H1 (cell line): ENCODE measurements around the gene SMARCD1. TPM values are rescaled to one million over a fixed set of nuclear protein-coding genes. Genes with fewer than 3 reads are reported as not detected.
A peak's percentile ranks its signal among the peaks of the same experiment; 100 is the strongest.

Experiments
- CHD2 ChIP-seq: IDR thresholded peaks from 2 replicates; pipeline ENCODE4 v1.6.1; 2012; ENCODE audit warnings: low read length, improper control_type of control experiment
- EP300 ChIP-seq, 2 experiments: IDR thresholded peaks; 1 replicate in 1 of 2; 2 replicates in 1 of 2; pipeline ENCODE4 v1.6.1; 2011 to 2012; ENCODE audit warnings: low read depth in 2 of 2, low read length in 2 of 2, mild to moderate bottlenecking in 2 of 2, borderline replicate concordance in 1 of 2, inconsistent platforms in 1 of 2, moderate library complexity in 1 of 2
- PHF8 ChIP-seq: fragments of 200-600 bp; sonication (generic); conservative IDR thresholded peaks from 2 replicates; pipeline ENCODE4 v1.7.1; 2012; ENCODE audit warnings: low read depth, mild to moderate bottlenecking, inconsistent platforms, low read length, moderate library complexity
- RAD21 ChIP-seq, 2 experiments: IDR thresholded peaks in 1 of 2; conservative IDR thresholded peaks in 1 of 2; 2 replicates each; pipeline ENCODE4 v1.6.1; 2011; ENCODE audit warnings: low read depth in 2 of 2, low read length in 2 of 2, improper control_type of control experiment in 1 of 2, inconsistent platforms in 1 of 2, mild to moderate bottlenecking in 1 of 2, moderate library complexity in 1 of 2
- RBBP5 ChIP-seq: IDR thresholded peaks from 2 replicates; pipeline ENCODE4 v1.7.1; 2012; ENCODE audit warnings: low read depth, mild to moderate bottlenecking, inconsistent platforms, low read length, moderate library complexity, borderline replicate concordance
- SP2 ChIP-seq: IDR thresholded peaks from 2 replicates; pipeline ENCODE4 v1.6.1; 2012; ENCODE audit warnings: mild to moderate bottlenecking, low read length, inconsistent platforms
- YY1 ChIP-seq: IDR thresholded peaks from 2 replicates; pipeline ENCODE4 v1.6.1; 2011; ENCODE audit warnings: low read depth, mild to moderate bottlenecking, low read length
- ZNF274 ChIP-seq: IDR thresholded peaks from 2 replicates; pipeline ENCODE4 v1.7.0; 2012; ENCODE audit warnings: low read length, borderline replicate concordance; ENCODE audit errors: extremely low read depth
- polyA plus RNA-seq, 7 experiments: library from polyadenylated mRNA; depleted of rRNA in 3 of 7; stranded (reverse) in 5 of 7; unstranded in 2 of 7; fragments of >200 nt in 5 of 7; fragments of 200-250 nt in 2 of 7; gene quantifications; 1 replicate in 5 of 7; 2 replicates in 1 of 7; 4 replicates in 1 of 7; pipeline versions ENCODE4 v1.2.1 to v1.2.3, GENCODE V29; 2011 to 2013; ENCODE audit warnings: missing spikeins in 2 of 7, mixed read lengths in 2 of 7
- total RNA-seq: library from RNA; stranded (reverse); fragmentation: NEBNext Ultra II Directional; extraction: Animal tissue kit (Norgen Biotek cat#: 25700); gene quantifications from 2 replicates; pipeline ENCODE4 v1.2.1, GENCODE V29; 2021
- TF ChIP-seq, protein P1 (sequence below): fragments of 300-600 bp; sonication (generic); IDR thresholded peaks from 2 replicates; pipeline ENCODE4 v1.7.1; 2012; ENCODE audit warnings: low read length, moderate library complexity, mild to moderate bottlenecking, inconsistent platforms; ENCODE audit not compliant: insufficient replicate concordance

SMARCD1 gene
- total and polyA plus RNA-seq, 2 of the 8 experiments (the other 6 are each of a cell fraction or from before 2014, with no cell fraction given) = 128 to 130 TPM

DNA sequence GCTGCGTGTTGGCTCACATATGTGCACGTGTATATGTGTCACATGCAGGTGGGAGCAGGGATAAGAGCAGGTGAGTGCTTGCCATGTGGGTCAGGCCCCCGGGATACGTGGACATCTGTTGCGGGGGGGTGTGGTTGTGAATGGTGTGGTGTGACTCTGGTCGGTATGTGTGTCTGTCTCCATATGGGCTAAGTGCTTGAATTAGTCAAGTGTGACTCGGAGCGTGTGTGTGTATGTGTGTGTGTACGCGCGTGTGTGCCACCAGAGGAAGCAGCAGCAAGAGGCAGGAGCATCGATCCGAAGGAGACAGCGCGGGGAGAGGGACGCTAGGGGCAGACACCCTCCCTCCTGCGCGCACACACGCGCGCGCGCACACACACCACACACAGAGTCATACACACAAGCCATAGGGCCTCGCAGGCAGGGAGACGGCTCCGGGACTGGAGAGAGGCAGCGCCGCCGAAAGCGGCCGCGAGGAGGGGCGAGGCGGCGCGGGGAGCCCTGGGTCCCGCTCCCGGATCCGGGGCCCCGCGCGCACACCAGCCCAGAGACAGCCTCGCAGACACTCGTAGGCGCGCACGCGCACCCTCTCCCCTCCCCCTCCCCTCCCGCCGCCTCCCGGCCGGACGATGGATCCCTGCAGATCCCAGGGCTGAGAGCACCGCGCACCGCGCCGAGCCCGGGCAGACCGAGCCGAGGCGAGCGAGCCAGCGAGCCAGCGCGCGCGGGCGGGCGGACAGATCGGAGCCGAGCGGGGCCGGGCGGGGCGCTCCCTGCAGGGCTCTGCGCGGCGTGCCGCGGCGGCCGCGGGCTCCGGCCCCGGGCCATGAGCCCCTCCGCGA, 27.9 kb upstream of the SMARCD1 start, which contains the start of gene ASIC1 (continued):
- TF ChIP-seq, protein P1, sequence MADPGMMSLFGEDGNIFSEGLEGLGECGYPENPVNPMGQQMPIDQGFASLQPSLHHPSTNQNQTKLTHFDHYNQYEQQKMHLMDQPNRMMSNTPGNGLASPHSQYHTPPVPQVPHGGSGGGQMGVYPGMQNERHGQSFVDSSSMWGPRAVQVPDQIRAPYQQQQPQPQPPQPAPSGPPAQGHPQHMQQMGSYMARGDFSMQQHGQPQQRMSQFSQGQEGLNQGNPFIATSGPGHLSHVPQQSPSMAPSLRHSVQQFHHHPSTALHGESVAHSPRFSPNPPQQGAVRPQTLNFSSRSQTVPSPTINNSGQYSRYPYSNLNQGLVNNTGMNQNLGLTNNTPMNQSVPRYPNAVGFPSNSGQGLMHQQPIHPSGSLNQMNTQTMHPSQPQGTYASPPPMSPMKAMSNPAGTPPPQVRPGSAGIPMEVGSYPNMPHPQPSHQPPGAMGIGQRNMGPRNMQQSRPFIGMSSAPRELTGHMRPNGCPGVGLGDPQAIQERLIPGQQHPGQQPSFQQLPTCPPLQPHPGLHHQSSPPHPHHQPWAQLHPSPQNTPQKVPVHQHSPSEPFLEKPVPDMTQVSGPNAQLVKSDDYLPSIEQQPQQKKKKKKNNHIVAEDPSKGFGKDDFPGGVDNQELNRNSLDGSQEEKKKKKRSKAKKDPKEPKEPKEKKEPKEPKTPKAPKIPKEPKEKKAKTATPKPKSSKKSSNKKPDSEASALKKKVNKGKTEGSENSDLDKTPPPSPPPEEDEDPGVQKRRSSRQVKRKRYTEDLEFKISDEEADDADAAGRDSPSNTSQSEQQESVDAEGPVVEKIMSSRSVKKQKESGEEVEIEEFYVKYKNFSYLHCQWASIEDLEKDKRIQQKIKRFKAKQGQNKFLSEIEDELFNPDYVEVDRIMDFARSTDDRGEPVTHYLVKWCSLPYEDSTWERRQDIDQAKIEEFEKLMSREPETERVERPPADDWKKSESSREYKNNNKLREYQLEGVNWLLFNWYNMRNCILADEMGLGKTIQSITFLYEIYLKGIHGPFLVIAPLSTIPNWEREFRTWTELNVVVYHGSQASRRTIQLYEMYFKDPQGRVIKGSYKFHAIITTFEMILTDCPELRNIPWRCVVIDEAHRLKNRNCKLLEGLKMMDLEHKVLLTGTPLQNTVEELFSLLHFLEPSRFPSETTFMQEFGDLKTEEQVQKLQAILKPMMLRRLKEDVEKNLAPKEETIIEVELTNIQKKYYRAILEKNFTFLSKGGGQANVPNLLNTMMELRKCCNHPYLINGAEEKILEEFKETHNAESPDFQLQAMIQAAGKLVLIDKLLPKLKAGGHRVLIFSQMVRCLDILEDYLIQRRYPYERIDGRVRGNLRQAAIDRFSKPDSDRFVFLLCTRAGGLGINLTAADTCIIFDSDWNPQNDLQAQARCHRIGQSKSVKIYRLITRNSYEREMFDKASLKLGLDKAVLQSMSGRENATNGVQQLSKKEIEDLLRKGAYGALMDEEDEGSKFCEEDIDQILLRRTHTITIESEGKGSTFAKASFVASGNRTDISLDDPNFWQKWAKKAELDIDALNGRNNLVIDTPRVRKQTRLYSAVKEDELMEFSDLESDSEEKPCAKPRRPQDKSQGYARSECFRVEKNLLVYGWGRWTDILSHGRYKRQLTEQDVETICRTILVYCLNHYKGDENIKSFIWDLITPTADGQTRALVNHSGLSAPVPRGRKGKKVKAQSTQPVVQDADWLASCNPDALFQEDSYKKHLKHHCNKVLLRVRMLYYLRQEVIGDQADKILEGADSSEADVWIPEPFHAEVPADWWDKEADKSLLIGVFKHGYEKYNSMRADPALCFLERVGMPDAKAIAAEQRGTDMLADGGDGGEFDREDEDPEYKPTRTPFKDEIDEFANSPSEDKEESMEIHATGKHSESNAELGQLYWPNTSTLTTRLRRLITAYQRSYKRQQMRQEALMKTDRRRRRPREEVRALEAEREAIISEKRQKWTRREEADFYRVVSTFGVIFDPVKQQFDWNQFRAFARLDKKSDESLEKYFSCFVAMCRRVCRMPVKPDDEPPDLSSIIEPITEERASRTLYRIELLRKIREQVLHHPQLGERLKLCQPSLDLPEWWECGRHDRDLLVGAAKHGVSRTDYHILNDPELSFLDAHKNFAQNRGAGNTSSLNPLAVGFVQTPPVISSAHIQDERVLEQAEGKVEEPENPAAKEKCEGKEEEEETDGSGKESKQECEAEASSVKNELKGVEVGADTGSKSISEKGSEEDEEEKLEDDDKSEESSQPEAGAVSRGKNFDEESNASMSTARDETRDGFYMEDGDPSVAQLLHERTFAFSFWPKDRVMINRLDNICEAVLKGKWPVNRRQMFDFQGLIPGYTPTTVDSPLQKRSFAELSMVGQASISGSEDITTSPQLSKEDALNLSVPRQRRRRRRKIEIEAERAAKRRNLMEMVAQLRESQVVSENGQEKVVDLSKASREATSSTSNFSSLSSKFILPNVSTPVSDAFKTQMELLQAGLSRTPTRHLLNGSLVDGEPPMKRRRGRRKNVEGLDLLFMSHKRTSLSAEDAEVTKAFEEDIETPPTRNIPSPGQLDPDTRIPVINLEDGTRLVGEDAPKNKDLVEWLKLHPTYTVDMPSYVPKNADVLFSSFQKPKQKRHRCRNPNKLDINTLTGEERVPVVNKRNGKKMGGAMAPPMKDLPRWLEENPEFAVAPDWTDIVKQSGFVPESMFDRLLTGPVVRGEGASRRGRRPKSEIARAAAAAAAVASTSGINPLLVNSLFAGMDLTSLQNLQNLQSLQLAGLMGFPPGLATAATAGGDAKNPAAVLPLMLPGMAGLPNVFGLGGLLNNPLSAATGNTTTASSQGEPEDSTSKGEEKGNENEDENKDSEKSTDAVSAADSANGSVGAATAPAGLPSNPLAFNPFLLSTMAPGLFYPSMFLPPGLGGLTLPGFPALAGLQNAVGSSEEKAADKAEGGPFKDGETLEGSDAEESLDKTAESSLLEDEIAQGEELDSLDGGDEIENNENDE = no peak
- TF ChIP-seq PHF8 = 0 out of 2 replicates have a peak, but pooled peaks have one; percentile 35
- TF ChIP-seq ZNF274 = no peak
- TF ChIP-seq EP300 (IDR thresholded peaks at IDR 0.05; ENCODE audit: borderline replicate concordance in 1 of 2, low read depth in 2 of 2, low read length in 2 of 2) = no peak
- TF ChIP-seq YY1 = no peak
- no peak for TF ChIP-seq CHD2
- no peak for TF ChIP-seq RAD21 (IDR thresholded peaks at IDR 0.05 in 1 of 2, conservative IDR thresholded peaks at IDR 0.05 in 1 of 2; ENCODE audit: low read depth in 2 of 2, low read length in 2 of 2)
- TF ChIP-seq RBBP5 = peak; percentile 83; the same call in 1 of the 2 replicates
- TF ChIP-seq SP2 = no peak
